HG03439 (cell line): Measurements from ENCODE around the gene MC1R.
A peak's percentile ranks its signal among the peaks of the same experiment; 100 is the strongest.
"Not testable (repeated sequence)": the region's sequence is repeated elsewhere in the genome, so short reads cannot be mapped to it uniquely, and the experiment has no call there.

ENCODE experiments used
- ATAC-seq: cut with Tn5 transposase; IDR thresholded peaks from one replicate; pipeline ENCODE4 v1.9.1; 2021; ENCODE audit warnings: mild to moderate bottlenecking, moderate library complexity; ENCODE audit not compliant: unreplicated experiment

MC1R gene

GRCh38 chr16:89918453-89919347 lies at the start of gene MC1R:
MC1R (plus strand) TSS chr16:89918862; CDS start chr16:89919259, 397 bp downstream.
- no peak for ATAC-seq

- ATAC-seq: no peak
Observed at GRCh38 chr16:89869911-89870310, 48.8 kb upstream of the MC1R start.

DNA sequence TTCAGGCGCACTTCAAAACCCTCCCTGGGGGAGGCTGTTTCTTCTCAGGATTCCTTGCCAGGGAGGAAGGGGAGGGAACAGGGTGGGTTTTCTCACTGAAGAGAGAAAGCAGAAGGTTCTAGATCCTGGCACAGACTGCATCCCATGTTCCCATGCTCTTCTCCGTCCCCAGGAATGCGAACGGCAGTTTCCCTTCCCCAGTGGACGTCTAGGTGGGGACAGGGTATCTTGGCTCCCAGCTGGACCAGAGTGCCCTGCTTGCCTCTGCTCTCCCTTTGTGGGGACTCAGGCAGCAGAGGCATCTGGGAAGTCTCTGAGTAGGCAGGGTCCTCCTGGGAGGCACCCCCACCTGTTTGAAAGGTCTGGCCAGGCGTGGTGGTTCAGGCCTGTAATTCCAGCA lies 48.2 kb upstream of the MC1R start:
- no peak for ATAC-seq

DNA sequence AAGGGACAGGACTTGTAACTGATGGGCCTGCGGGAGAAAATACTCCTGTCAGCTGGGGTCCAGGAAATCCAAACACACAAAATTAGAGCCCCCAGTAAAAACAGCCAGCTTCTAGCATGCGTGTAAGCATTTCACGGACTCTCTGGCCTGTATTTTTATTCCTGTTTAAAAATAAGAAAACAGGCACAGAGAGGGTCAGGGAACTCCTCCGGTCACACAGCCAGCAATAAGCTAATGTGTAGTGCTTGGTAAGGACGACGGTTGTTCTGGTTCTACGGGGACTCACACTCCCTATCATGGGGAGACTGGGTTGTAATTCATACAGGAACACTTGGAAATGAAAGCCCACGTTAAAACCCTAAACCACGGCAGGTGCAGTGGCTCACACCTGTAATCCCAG lies 46.8 kb upstream of the MC1R start:
- no peak for ATAC-seq

DNA sequence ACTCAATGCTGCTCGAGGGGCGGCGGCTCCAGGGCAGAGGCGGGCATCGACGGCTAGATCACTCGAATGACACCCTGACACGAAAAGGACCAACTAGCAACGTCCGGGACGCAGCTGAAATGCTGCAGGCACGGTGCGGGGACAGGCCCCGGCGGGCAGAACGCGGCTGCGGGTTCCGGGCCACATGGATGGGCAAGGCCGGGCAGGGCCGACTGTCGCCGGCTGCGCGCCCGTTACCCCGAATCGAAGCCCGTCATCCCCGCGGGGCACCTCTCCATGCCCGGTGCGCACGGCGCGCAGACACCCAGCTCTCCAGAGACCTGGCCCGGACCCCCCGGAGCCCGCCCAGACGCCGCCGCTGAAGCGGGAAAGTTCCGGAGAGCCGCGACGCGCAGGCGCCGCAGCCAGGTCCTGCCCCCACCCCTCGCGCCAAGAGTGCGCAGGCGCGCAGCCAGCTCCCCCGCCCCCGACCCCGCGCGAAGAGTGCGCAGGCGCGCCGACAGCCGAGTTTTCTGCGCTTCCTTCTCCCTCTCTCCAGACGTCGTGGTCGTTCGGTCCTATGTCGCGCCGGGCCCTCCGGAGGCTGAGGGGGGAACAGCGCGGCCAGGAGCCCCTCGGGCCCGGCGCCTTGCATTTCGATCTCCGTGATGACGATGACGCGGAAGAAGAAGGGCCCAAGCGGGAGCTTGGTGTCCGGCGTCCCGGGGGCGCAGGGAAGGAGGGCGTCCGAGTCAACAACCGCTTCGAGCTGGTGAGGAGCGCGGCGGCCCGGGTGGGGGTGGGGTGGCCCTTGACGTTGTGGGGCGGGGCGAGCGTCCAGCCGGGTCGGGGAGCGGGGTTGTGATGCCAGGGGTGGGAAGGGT lies 45.3 kb upstream of the MC1R start, which contains the start of gene TCF25:
Gene TCF25 (plus strand): TSS at position 484 of the 863 bp plus-strand sequence. CDS start 76 bp downstream, at position 560.
- peak; percentile 48 for ATAC-seq

GRCh38 chr16:89873972-89874689 lies 44.5 kb upstream of the MC1R start:
- ATAC-seq: peak; percentile 65

DNA sequence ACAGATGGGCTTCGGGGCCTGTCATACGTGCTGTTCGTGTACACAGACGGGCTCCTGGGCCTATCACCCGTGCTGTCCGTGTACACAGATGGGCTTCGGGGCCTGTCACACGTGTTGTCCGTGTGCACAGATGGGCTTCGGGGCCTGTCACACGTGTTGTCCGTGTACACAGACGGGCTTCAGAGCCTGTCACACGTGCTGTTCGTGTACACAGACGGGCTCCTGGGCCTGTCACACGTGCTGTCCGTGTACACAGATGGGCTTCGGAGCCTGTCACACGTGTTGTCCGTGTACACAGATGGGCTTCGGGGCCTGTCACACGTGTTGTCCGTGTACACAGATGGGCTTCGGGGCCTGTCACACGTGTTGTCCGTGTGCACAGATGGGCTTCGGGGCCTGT lies 39.5 kb upstream of the MC1R start:
- not testable (repeated sequence) for ATAC-seq

GRCh38 chr16:89880477-89881367 lies 37.9 kb upstream of the MC1R start:
- ATAC-seq: no peak

- ATAC-seq: no peak
Observed at GRCh38 chr16:89881368-89881730, 37.3 kb upstream of the MC1R start.

- ATAC-seq: no peak
Observed at GRCh38 chr16:89883346-89884040, 35.2 kb upstream of the MC1R start.

- no peak for ATAC-seq
Observed at GRCh38 chr16:89884041-89884421, 34.6 kb upstream of the MC1R start.

DNA sequence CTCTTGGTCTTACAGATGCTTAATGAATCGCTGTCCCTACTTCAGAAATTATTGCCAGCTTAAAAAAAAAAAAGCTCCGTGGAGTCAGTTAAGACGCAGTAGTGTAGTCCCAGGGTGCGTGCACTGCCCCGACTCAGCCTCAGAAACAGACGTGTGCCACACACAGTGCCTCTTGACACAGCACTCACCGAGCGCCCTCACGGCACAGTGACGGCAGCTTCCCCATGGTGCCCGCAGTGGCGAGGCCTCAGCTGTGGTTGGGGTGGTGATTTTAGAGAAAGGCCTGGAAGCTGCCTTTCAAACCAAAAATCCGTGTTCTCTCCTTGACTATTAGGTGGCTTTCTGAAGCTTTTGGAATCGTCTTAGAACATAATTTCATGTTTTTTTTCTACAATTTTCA lies 31.4 kb upstream of the MC1R start:
- no peak for ATAC-seq

GRCh38 chr16:89890200-89890599 lies 28.5 kb upstream of the MC1R start:
- no peak for ATAC-seq

- ATAC-seq: no peak
Observed at GRCh38 chr16:89890886-89891657, 27.6 kb upstream of the MC1R start.

DNA sequence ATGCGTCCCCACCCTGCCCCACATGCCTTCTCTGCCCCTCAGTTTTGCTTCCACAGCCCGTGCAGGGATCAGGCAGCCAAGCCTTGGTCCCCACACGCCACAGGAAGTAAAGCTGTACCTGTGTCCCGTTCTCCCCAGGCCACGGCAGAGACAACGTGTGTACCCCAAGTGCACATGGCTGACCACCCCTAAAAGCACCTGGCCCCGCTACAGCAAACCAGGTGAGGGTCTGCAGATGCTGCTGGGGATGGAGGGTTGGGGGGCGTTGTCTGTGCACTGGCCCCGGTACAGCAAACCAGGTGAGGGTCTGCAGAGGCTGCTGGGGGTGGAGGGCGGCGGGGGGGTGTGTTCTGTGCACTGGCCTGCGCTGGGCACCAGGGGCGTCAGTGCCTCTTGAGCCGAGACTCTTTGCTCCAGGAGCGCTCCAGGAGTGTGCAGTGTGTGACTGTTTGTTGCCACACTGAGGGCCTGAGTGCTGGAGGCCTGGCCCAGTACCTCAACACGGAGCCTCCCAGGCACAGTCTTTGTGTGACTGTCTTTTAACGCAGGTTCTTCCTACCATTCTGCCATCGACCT lies 26.5 kb upstream of the MC1R start:
- ATAC-seq: no peak

- ATAC-seq: no peak
Observed at GRCh38 chr16:89892635-89893034, 26.0 kb upstream of the MC1R start.

GRCh38 chr16:89893642-89894548 lies 24.8 kb upstream of the MC1R start:
- no peak for ATAC-seq
